Spinal cord (tissue), 10 donors: ENCODE data around the gene TMEM201. TPM values are rescaled to one million over a fixed set of nuclear protein-coding genes. Genes with fewer than 3 reads are reported as not detected.
"Not testable (repeated sequence)": the region's sequence is repeated elsewhere in the genome, so short reads cannot be mapped to it uniquely, and the experiment has no call there.

Source experiments
- DNase-seq, 6 donors: peaks; one replicate each; pipeline versions ENCODE4 v3.0.0 to v3.0.0-alpha.2; 2013 to 2015; ENCODE audit warnings: low spot score in 6 of 6, low read depth in 4 of 6
- H3K27ac ChIP-seq: one replicate; pipeline ENCODE4 v1.5.1; 2013; ENCODE audit warnings: low read depth, low read length, control low read depth
- H3K27me3 ChIP-seq: one replicate; pipeline ENCODE4 v1.6.1; 2013; ENCODE audit warnings: low read length; ENCODE audit not compliant: control insufficient read depth, insufficient read depth
- H3K36me3 ChIP-seq: one replicate; pipeline ENCODE4 v1.6.1; 2013; ENCODE audit warnings: low read length; ENCODE audit not compliant: control insufficient read depth, insufficient read depth
- H3K4me1 ChIP-seq: one replicate; pipeline ENCODE4 v1.6.1; 2013; ENCODE audit warnings: low read length; ENCODE audit not compliant: control insufficient read depth, insufficient read depth
- H3K4me3 ChIP-seq: one replicate; pipeline ENCODE4 v1.5.1; 2013; ENCODE audit warnings: low read depth, low read length, control low read depth
- H3K9me3 ChIP-seq: one replicate; pipeline ENCODE4 v1.6.1; 2013; ENCODE audit warnings: low read length; ENCODE audit not compliant: control insufficient read depth, insufficient read depth
- WGBS: methylation state at CpG from one replicate; pipeline ENCODE4 v1.1.5; 2013; ENCODE audit warnings: missing lambda C conversion rate; ENCODE audit not compliant: insufficient coverage; 5-methylcytosine and 5-hydroxymethylcytosine counted together
- polyA plus RNA-seq, 2 donors: library from polyadenylated mRNA; unstranded; fragments of 120-200 nt; gene quantifications; one replicate each; pipeline ENCODE4 v1.2.1, GENCODE V29; 2013; ENCODE audit not compliant: insufficient read length in 2 of 2
- total RNA-seq, 2 donors: library from RNA; depleted of rRNA in 1 of 2; stranded (reverse); fragments of 120-200 nt in 1 of 2; fragments of >200 nt in 1 of 2; gene quantifications; one replicate each; pipeline versions ENCODE4 v1.2.3 to v1.2.4, GENCODE V29; 2013 to 2014
- donor health status: healthy.

The TMEM201 gene
- total and polyA plus RNA-seq, 4 donors, result 7.2 to 27.7 (median 16.7) TPM

GRCh38 chr1:9613625-9614299 is 25.1 kb downstream of the TMEM201 start:
- no peak overlapping the region for H3K27ac ChIP-seq
- H3K36me3 ChIP-seq, result peaks cover 66% of the 10 kb centered on the region
- no peaks in the 10 kb centered on the region for H3K27me3 ChIP-seq
- DNase-seq, result no peak
- peaks cover 8% of the 10 kb centered on the region for H3K4me1 ChIP-seq
- no peaks in the 10 kb centered on the region for H3K9me3 ChIP-seq
- 87% methylated on average over 15 of the region's 17 CpGs for WGBS
- H3K4me3 ChIP-seq, result no peak overlapping the region

DNA sequence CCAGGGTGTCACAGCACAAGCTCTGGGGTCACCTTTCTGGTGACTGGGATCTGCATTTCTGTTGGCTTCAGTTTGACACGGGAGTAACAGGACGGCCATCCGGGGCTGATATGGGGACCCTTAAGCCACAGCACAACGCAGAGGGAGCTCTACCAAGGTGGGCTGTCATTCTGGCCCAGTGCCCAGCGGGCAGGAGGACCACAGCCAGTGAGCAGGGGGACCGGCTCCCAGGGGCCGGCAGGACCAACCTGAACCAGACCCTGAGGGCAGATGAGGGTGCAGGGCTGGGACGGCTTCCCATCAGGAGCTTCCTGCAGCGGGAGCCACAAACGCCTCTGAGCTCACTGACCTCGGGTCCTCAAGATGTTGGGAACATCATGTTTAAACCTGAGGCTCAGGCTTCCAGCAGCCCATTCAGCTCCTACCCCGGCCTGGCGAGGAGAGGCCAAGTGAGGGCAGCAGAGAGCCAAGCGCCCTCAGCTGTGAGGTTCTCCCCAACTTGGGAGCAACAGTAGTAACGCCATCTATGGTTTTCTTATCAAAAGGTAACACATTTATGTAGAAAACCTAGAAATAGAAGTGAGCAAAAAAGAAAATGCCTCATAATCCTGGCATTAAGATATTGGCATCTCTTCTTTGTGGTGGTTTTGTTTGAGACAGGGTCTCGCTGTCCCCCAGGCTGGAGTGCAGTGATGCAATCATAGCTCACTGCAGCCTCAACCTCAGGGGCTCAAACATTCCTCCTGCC is 26.8 kb downstream of the TMEM201 start:
- peak in 2 of 6 donors; percentile 49 to 53 for DNase-seq
- H3K4me1 ChIP-seq, result peaks cover 15% of the 10 kb centered on the region
- WGBS, result 60% methylated on average over 11 of the region's 16 CpGs
- H3K27me3 ChIP-seq, result no peaks in the 10 kb centered on the region
- H3K9me3 ChIP-seq, result no peaks in the 10 kb centered on the region
- no peak overlapping the region for H3K4me3 ChIP-seq
- H3K27ac ChIP-seq, result no peak overlapping the region
- peaks cover 49% of the 10 kb centered on the region for H3K36me3 ChIP-seq

- Histone ChIP-seq H3K4me3 (no peak overlapping the region), H3K27me3 (no peaks in the 10 kb centered on the region)
Measured at GRCh38 chr1:9618909-9619679, 30.4 kb downstream of the TMEM201 start.

DNA sequence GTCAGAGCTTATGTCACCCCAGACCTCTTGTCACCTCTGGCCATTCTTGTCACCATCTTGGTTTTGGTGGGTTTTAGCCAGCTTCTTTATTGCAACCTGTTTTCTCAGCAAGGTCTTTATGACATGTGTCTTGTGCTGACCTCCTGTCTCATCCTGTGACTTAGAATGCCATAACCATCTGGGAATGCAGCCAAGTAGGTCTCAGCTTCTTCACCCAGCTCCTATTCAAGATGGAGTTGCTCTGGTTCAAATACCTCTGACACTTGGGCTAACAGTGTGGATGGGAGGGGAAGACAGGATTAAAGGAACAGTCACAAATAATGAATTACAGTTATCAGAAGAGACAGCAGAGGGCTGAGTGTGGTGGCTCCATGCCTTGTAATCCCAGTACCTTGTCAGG is 32.3 kb downstream of the TMEM201 start:
- Histone ChIP-seq H3K4me3 (no peak overlapping the region), H3K9me3 (no peaks in the 10 kb centered on the region), H3K27ac (no peak overlapping the region), H3K27me3 (no peaks in the 10 kb centered on the region), H3K36me3 (no peaks in the 10 kb centered on the region), H3K4me1 (peaks cover 9% of the 10 kb centered on the region)
- DNase-seq, result no peak

More at GRCh38 chr1:9618909-9619679, 30.4 kb downstream of the TMEM201 start:
- H3K27ac ChIP-seq, result no peak overlapping the region
- 58% methylated on average over 11 of the region's 18 CpGs for WGBS
- peak in 1 of 6 donors; percentile 87 for DNase-seq
- H3K36me3 ChIP-seq, result peaks cover 13% of the 10 kb centered on the region
- H3K4me1 ChIP-seq, result peaks cover 15% of the 10 kb centered on the region
- H3K9me3 ChIP-seq, result no peaks in the 10 kb centered on the region

DNA sequence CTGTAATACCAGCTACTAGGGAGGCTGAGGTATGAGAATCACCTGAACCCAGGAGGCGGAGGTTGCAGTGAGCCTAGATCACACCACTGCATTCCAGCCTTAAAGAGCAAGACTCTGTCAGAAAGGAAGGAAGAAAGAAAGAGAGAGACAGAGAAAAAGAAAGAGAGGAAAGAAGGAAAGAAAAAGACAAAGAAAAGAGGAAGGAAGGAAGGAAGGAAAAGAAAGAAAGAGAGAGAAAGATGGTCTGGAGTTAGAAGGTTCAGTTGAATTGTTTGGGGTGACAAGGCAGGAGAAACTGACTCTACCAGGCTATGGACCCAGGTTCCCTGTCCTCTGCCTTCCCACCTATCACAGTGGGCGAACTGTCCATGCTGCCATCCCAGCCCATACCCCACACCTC is 35.4 kb downstream of the TMEM201 start:
- Histone ChIP-seq H3K9me3 (no peaks in the 10 kb centered on the region), H3K36me3 (no peaks in the 10 kb centered on the region), H3K4me3 (no peak overlapping the region), H3K4me1 (peaks cover 16% of the 10 kb centered on the region), H3K27ac (no peak overlapping the region), H3K27me3 (no peaks in the 10 kb centered on the region)
- DNase-seq, result no peak
- WGBS, result 100% methylated on average over 1 of the region's 2 CpGs

- H3K36me3 ChIP-seq, H3K4me3 ChIP-seq, DNase-seq, H3K9me3 ChIP-seq, H3K27me3 ChIP-seq, H3K27ac ChIP-seq: not testable (repeated sequence)
- peaks cover 13% of the 10 kb centered on the region for H3K4me1 ChIP-seq
- WGBS, result 100% methylated on average over 1 of the region's 3 CpGs
Measured at GRCh38 chr1:9625030-9625429, 36.3 kb downstream of the TMEM201 start.

GRCh38 chr1:9626201-9626608 is 37.5 kb downstream of the TMEM201 start:
- WGBS, result 83% methylated on average over 8 of the region's 9 CpGs
- H3K4me3 ChIP-seq, result no peak overlapping the region
- no peak for DNase-seq

GRCh38 chr1:9628541-9629444 is 40.1 kb downstream of the TMEM201 start:
- DNase-seq, result no peak
- Histone ChIP-seq H3K4me3 (no peak overlapping the region), H3K27ac (no peak overlapping the region), H3K27me3 (no peaks in the 10 kb centered on the region), H3K4me1 (peaks cover 13% of the 10 kb centered on the region), H3K9me3 (no peaks in the 10 kb centered on the region), H3K36me3 (no peaks in the 10 kb centered on the region)
- WGBS, result 85% methylated on average over 15 of the region's 23 CpGs

More at GRCh38 chr1:9626201-9626608, 37.5 kb downstream of the TMEM201 start:
- Histone ChIP-seq H3K36me3 (no peaks in the 10 kb centered on the region), H3K27ac (no peak overlapping the region), H3K27me3 (no peaks in the 10 kb centered on the region), H3K9me3 (no peaks in the 10 kb centered on the region), H3K4me1 (peaks cover 13% of the 10 kb centered on the region)
